ENCODE data around the gene KIFBP.

KIFBP gene

DNA sequence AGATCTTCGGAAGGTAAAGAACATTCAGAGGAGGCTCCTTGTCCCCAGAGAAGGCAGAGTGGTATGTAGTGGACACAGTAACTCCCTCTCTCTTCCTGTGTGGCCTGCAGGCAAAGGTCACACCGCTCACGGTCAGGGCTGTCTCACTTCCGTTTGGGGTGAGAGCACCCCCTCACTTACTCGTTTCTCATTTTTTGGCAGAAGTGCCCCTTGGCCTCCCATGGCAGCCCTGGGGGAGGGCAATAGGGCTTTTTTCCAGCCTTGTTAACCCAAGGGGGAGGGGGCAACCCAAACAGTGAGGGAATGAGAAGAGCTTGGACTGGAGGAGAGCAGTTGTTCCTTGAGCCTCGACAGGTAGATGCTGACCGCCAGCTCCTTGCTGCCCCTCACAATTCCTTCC lies 67.5 kb downstream of the KIFBP start:
- Histone ChIP-seq H3K27me3 (ENCODE audit: insufficient read depth, low read length) (no peaks in the 10 kb centered on the region), H3K36me3 (ENCODE audit: insufficient read depth, low read depth, low read length) (no peaks in the 10 kb centered on the region), H3K9ac (ENCODE audit: low read depth, low read length) (no peak overlapping the region), H3K4me3 (ENCODE audit: low read length) (no peak overlapping the region), H3K9me3 (ENCODE audit: insufficient read depth, low read depth, low read length) (no peaks in the 10 kb centered on the region), H3K4me1 (ENCODE audit: insufficient read depth, low read length) (peaks cover 7% of the 10 kb centered on the region; the same call in 1 of the 2 replicates), H3K27ac (ENCODE audit: low read length) (no peak overlapping the region)

DNA sequence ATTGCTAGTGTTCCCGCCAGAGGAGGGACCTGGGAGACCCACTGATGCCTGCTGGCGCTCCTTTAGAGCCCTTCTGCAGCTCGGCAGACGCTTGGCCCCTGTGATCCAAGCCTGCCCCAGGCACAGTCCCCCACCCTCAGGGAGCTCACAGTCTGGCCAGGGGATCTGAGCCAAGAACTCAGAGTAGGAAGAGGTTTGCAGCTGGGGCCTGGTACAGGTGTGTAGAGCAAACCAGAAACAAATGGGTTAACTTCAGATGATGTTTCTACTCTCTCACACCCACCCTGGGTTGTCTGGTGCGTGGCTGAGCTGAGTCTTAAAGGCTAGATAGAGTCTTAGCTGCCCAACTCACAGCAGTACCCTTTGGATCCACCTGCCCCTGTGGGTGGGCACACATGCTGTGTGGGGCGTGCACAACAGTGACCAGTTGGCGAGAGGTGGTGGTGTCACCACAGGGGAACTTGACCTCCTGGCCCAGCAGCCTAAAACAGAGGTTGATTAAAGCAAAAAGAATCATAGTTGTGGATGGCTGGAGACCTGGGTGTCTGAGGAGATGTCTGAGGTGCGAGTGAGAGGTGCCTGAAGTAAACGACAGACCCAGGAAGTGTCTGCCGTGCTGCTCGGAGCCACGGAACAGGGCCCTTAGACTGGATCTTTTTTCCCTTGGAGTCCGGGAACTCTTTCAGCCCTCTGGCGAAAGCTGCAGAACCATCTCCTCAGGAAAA lies 68.1 kb downstream of the KIFBP start:
- peaks cover 7% of the 10 kb centered on the region; the same call in 1 of the 2 replicates for H3K4me1 ChIP-seq (ENCODE audit: insufficient read depth, low read length)
- no peaks in the 10 kb centered on the region for H3K36me3 ChIP-seq (ENCODE audit: insufficient read depth, low read depth, low read length)
- H3K27me3 ChIP-seq (ENCODE audit: insufficient read depth, low read length) = no peaks in the 10 kb centered on the region
- H3K9ac ChIP-seq (ENCODE audit: low read depth, low read length) = no peak overlapping the region
- no peak overlapping the region for H3K4me3 ChIP-seq (ENCODE audit: low read length)
- H3K9me3 ChIP-seq (ENCODE audit: insufficient read depth, low read depth, low read length) = no peaks in the 10 kb centered on the region
- H3K27ac ChIP-seq (ENCODE audit: low read length) = no peak overlapping the region

DNA sequence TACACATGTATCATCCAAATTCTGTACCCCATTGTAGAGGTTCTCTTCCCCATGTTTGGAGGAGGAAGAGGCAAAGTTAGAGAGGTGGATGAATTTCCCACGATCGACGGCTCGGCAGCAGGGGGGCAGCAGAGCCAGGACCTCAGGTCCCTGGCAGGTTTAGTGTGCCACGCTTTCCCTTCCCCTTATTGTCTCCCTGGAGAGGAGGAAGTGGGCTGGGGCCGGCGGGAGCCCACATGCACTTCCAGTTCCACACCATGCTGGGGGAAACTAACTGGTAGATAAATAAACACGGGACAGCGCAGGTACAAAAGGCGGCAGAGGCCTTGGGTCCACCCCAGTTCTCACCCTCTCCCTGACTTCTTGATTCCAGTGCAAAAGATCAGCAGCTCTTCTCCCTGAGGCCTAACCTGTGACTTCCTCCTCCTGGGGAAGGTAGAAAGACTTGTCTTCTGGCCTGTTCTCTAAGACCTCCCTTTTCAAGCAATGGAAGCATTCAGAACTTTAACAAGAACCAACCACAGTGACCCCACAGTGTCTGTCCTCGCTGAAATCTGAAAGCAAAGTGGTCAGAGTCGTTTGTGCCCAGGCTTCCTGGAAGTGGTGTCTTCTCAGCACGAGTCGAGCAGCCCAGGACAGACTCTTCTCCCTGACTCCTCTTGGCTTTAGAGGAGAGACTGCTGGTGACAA lies 68.8 kb downstream of the KIFBP start:
- Histone ChIP-seq H3K9ac (ENCODE audit: low read depth, low read length) (no peak overlapping the region), H3K27ac (ENCODE audit: low read length) (no peak overlapping the region)

DNA sequence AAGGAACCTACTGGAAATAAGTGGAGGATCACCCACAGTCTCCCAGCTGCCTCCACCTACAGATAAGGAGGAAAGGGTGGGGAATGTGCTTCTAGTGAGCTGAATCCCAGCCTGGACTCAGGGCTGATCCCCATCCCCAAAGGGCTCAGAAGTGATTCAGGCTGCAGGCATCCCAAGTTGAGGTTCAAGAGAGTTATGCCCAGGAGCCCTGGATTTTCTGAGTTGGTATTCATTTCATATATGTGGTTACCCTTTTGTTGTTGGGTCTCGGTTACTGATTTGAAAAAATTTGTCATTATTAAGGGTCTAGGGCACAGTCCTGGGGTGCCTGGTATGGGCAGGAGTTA lies 69.3 kb downstream of the KIFBP start:
- no peaks in the 10 kb centered on the region for H3K36me3 ChIP-seq (ENCODE audit: insufficient read depth, low read depth, low read length)
- no peak overlapping the region for H3K27ac ChIP-seq (ENCODE audit: low read length)
- no peak overlapping the region for H3K9ac ChIP-seq (ENCODE audit: low read depth, low read length)
- no peaks in the 10 kb centered on the region for H3K27me3 ChIP-seq (ENCODE audit: insufficient read depth, low read length)
- no peaks in the 10 kb centered on the region for H3K4me1 ChIP-seq (ENCODE audit: insufficient read depth, low read length)
- H3K9me3 ChIP-seq (ENCODE audit: insufficient read depth, low read depth, low read length) = no peaks in the 10 kb centered on the region
- no peak overlapping the region for H3K4me3 ChIP-seq (ENCODE audit: low read length)

More for the DNA sequence above, 68.8 kb downstream of the KIFBP start:
- Histone ChIP-seq H3K4me1 (ENCODE audit: insufficient read depth, low read length) (0 out of 2 replicates have a peak, but pooled peaks cover 2% of the 10 kb centered on the region), H3K36me3 (ENCODE audit: insufficient read depth, low read depth, low read length) (no peaks in the 10 kb centered on the region), H3K9me3 (ENCODE audit: insufficient read depth, low read depth, low read length) (no peaks in the 10 kb centered on the region), H3K27me3 (ENCODE audit: insufficient read depth, low read length) (no peaks in the 10 kb centered on the region), H3K4me3 (ENCODE audit: low read length) (no peak overlapping the region)

DNA sequence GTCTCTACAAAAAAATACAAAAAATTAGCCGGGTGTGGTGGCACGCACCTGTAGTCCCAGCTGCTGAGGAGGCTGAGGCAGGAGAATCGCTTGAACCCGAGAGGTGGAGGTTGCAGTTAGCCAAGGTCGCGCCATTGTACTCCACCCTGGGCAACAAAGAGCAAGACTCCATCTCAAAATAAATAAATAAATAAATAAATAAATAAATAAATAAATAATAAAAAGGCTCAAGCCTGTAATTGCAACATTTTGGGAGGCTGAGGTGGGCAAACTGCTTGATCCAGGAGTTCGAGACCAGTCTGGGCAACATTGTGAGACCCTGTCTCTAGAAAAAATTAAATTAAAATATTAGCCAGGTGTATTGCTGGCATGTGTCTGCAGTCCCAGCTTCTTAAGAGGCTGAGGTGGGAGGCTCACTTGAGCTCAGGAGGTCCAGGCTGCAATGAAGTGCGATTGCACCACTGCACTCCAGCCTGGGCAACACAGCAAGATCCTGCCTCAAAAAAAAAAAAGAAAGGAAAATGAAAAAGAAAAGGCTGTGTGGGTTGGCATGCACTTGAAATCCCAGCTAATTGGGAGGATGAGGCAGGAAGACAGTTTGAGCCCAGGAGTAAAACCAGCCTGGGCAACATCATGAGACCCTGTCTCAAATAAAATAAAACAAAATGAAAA lies 71.7 kb downstream of the KIFBP start:
- H3K27ac ChIP-seq (ENCODE audit: low read length) = no peak overlapping the region
- no peaks in the 10 kb centered on the region for H3K27me3 ChIP-seq (ENCODE audit: insufficient read depth, low read length)
- H3K9me3 ChIP-seq (ENCODE audit: insufficient read depth, low read depth, low read length) = no peaks in the 10 kb centered on the region
- H3K9ac ChIP-seq (ENCODE audit: low read depth, low read length) = no peak overlapping the region
- H3K4me3 ChIP-seq (ENCODE audit: low read length) = no peak overlapping the region
- H3K36me3 ChIP-seq (ENCODE audit: insufficient read depth, low read depth, low read length) = no peaks in the 10 kb centered on the region
- H3K4me1 ChIP-seq (ENCODE audit: insufficient read depth, low read length) = no peaks in the 10 kb centered on the region

DNA sequence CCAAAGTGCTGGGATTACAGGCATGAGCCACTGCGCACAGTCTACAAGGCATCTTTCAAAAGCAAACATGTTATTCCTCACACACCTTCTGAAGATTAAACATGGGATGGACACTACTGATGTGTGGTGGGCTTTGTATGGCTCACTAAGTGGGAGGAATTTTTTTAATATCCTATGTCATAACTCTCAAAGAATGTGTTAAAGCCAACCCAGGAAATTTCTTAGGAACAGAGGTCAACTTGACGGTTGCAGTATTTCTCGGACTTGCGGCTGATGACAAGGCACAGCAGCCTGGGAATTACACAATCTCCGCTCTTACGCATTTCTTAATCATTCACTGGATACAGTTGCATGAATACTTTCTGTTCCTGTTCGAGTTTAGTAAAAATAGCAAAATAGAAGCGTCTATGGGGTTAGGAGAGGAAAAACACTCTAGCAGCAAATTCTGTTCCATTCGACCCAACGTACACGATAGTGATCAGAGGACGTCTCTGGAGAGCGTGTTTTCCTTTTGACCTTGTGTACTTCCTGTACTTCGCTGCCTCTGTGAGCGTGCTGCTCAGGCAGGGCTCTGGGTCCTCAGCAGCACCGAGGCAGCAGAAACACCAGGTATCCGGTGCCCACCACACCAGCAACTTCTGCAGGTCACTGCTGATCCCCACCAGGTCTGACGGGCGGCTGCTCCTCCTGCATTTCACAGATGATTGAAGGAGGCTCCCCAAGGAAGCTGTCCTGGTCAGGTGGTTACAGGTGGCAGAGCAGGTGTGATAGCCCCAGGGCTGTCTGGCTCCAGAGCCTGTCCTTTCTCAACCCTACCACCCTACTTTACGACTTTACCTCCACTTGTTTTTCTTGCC lies 72.9 kb downstream of the KIFBP start:
- H3K36me3 ChIP-seq (ENCODE audit: insufficient read depth, low read depth, low read length) = no peaks in the 10 kb centered on the region
- H3K4me1 ChIP-seq (ENCODE audit: insufficient read depth, low read length) = no peaks in the 10 kb centered on the region
- H3K27me3 ChIP-seq (ENCODE audit: insufficient read depth, low read length) = no peaks in the 10 kb centered on the region
- no peaks in the 10 kb centered on the region for H3K9me3 ChIP-seq (ENCODE audit: insufficient read depth, low read depth, low read length)
- no peak overlapping the region for H3K4me3 ChIP-seq (ENCODE audit: low read length)
- H3K9ac ChIP-seq (ENCODE audit: low read depth, low read length) = no peak overlapping the region
- H3K27ac ChIP-seq (ENCODE audit: low read length) = no peak overlapping the region

DNA sequence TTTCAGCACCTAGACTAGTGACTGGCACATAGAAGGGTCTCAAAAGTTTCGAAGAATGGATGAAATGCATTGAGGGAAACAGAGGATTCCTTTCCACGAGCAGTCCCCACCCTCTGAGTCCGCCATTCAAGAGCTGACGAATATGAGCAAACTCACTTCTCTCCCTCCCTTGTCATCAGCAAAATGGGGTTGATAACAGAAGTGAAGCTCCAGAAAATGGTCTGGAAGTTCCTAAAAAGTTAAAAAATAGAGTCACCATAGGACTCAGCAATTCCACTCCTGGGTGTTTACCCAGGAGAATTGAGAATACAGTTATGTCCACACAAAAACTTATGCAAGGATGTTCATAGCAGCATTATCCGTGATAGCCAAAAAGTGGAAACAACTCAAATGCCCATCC lies 74.3 kb downstream of the KIFBP start:
- no peaks in the 10 kb centered on the region for H3K27me3 ChIP-seq (ENCODE audit: insufficient read depth, low read length)
- no peak overlapping the region for H3K9ac ChIP-seq (ENCODE audit: low read depth, low read length)
- H3K9me3 ChIP-seq (ENCODE audit: insufficient read depth, low read depth, low read length) = no peaks in the 10 kb centered on the region
- no peaks in the 10 kb centered on the region for H3K36me3 ChIP-seq (ENCODE audit: insufficient read depth, low read depth, low read length)
- H3K27ac ChIP-seq (ENCODE audit: low read length) = no peak overlapping the region
- H3K4me3 ChIP-seq (ENCODE audit: low read length) = no peak overlapping the region
- no peaks in the 10 kb centered on the region for H3K4me1 ChIP-seq (ENCODE audit: insufficient read depth, low read length)

DNA sequence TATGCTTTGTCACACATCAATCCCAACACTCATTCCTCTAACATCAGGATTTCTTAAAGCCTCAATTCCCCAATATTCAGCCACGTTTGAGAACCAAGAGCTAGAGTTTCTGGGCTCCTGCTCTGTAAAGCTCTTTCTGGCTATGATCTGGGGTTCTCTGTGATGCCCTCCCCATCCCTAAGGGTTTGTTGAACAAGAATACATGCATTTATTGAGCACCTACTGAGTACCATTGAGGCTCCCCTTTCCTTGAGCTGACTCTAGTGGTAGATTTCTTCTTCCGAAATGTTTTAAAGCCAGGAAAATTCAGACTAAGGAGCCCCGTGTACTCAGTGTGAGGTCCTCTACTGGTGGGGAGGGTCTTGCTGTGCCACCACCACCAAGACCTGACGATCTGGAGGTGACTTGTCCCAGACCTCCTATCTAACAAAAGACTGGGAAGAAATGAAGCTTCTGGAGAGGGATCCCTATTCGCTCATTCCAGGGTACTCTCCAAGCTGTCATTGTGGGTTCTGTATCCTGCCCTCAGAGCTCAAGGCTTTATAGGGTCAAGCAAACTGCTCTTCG lies 76.2 kb downstream of the KIFBP start:
- Histone ChIP-seq H3K9me3 (ENCODE audit: insufficient read depth, low read depth, low read length) (no peaks in the 10 kb centered on the region), H3K36me3 (ENCODE audit: insufficient read depth, low read depth, low read length) (no peaks in the 10 kb centered on the region), H3K27me3 (ENCODE audit: insufficient read depth, low read length) (no peaks in the 10 kb centered on the region), H3K4me1 (ENCODE audit: insufficient read depth, low read length) (0 out of 2 replicates have a peak, but pooled peaks cover 2% of the 10 kb centered on the region), H3K9ac (ENCODE audit: low read depth, low read length) (no peak overlapping the region), H3K27ac (ENCODE audit: low read length) (no peak overlapping the region), H3K4me3 (ENCODE audit: low read length) (no peak overlapping the region)

DNA sequence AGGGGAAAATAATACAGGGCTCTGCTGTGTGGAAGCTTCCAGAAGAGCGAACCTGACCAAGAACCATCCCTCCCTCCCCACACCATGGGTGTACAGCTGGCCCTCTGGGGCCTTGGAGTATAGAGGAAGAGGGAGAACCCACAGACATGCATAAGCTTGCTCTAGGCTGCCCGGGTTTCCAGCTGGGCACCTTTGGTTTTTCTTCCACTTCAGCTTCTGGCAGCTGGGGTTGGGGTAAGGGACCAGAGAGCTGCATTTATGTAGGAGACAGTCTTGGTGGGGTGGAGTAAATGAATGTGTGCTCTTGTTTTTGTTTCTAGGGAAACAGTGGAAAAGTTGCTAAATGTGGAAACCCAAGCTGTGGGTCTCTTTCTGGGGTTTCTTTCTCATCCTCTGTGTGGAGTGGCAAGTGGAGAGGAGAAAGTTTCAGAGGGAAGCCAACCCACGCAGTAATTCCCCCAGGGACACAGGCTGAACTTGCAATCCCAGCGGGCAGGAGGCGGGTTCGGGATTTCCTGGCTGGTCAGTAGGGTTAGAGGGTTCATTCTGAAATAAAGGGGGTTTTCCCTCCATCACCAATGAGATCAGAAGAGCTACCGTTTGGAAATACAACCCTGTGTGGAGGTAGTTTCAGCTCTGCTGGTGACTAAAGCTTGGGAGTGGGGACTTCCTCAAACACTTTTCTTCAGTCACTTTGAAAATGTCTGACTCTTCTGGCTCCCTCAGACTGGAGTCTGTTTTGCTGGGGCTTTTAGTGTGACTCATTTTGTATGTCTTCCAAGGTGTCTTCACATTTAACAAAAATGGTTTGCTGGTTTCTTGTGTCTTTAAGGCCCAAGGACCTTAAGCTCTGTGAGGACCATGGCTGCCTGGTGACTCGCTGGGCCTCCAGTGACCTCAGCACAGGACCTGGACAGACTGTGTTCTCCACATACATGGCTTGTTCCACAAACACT lies 77.1 kb downstream of the KIFBP start:
- Histone ChIP-seq H3K9me3 (ENCODE audit: insufficient read depth, low read depth, low read length) (no peaks in the 10 kb centered on the region), H3K4me3 (ENCODE audit: low read length) (no peak overlapping the region), H3K36me3 (ENCODE audit: insufficient read depth, low read depth, low read length) (no peaks in the 10 kb centered on the region), H3K9ac (ENCODE audit: low read depth, low read length) (no peak overlapping the region), H3K4me1 (ENCODE audit: insufficient read depth, low read length) (0 out of 2 replicates have a peak, but pooled peaks cover 2% of the 10 kb centered on the region), H3K27ac (ENCODE audit: low read length) (no peak overlapping the region), H3K27me3 (ENCODE audit: insufficient read depth, low read length) (no peaks in the 10 kb centered on the region)
